Measurements from ENCODE around the gene QRFP. TPM values are rescaled to one million over a fixed set of nuclear protein-coding genes. Genes with fewer than 3 reads are reported as not detected.

Gene QRFP, protein sequence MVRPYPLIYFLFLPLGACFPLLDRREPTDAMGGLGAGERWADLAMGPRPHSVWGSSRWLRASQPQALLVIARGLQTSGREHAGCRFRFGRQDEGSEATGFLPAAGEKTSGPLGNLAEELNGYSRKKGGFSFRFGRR
- not detected in 2 replicates for total RNA-seq

DNA sequence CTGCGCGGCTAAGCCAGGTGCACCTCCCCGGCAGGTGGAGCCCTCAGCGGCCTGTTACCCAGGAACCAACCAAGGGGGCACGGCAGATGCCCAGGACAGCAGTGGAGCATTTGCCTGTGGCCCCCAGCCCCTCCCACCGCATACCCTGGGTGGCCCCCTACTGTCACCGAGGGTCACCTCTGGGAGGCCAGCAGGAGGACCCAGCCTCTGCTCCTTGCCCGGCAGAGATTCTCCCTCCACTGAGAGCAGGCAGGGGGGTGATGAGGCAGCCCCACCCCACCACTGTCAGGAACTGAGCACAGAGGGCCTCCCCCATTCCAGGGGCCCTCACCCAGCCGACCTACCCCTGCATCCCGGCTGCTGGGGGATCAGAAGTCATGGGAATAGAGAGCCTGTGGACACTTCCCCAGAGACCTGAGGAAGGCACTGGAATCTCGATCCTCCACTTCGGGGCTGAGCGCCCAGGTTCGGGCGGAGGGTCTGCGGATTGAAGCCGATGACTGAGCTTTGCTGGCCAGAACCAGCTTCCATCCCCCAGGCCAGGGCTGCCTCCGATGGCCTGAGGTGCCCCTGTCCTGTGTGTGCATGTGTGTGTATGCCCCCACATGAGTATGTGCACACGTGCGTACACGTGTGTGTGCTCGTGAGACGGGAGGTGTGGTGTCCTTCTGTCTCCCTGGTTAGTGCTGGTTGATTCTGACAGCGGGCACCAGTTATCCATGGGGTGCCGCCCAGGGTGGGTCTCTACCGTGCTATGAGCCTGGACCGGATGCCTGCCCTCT is at the start of gene QRFP:
Gene QRFP (minus strand): TSS at position 580 of the 782 bp plus-strand sequence. CDS start 2,974 bp downstream, outside the sequence.

DNA sequence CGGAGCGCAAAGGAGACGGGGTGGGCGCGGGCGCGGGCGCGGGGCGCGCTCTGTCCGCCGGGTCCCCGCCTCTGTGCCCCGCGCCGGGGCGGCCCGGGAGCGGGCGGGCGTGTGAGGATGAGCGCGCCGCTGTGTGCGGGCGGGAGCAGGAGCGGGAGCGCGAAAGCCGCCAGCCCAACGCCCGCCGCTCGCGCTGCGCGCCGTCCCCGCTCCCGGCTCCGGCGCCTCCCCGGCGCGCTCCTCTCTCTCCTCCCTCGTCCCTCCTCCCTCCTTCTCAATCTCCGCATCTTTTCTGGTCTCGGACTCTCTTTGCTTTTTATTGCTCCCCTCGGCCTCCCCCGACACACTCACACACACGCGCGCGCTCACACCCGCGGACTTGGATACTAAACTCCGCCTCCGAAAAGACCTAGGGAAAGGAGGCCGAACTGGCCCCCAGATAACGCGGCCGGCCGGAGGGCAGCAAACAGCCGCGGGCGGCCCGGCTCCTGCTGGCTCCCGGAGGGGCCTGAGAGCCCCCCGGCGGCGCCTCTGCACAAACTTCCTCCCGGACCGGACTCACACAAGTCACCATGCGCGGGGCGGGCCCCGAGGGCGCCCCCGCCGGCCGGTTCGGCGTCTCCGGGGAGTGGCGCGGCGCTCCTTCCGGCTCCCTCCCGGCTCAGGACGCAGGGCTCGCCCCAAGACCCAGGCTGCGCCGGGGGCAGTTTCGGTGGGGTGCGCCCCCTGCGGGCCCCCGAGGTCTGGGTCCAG is 42.2 kb upstream of the QRFP start, which contains the start of gene FIBCD1:
Gene FIBCD1 (minus strand): TSS at position 596 of the 753 bp plus-strand sequence. CDS start 640 bp downstream, outside the sequence.

Other genes starting within 250 kb of the QRFP start
- gene PRDM12, start 232.2 kb downstream of the QRFP start, total RNA-seq = 0.09 TPM in 1 of 2 replicates, not detected in the other
- gene EXOSC2, start 203.0 kb downstream of the QRFP start, total RNA-seq = 21.7 and 36.5 TPM in 2 replicates
- gene ABL1, start 61.6 kb downstream of the QRFP start, total RNA-seq = 55.2 and 116 TPM in 2 replicates
- gene FIBCD1, start 42.4 kb upstream of the QRFP start, total RNA-seq = 16.9 and 26.0 TPM in 2 replicates
- under 0.01 and 0.05 TPM in 2 replicates for gene LAMC3, start 112.4 kb upstream of the QRFP start, total RNA-seq
- gene AIF1L, start 199.7 kb upstream of the QRFP start, total RNA-seq = 0.09 and 0.30 TPM in 2 replicates
- 13.4 and 20.4 TPM in 2 replicates for gene NUP214, start 228.8 kb upstream of the QRFP start, total RNA-seq

All from smooth muscle cell of the umbilical artery (primary cell).